H1 (cell line): ENCODE measurements around the gene RILPL2. TPM values are rescaled to one million over a fixed set of nuclear protein-coding genes. Genes with fewer than 3 reads are reported as not detected.

ENCODE experiments used
- CTCF ChIA-PET: fragments of 300-600 bp; sonication (Branson Sonifier 250); formaldehyde crosslinking; loops from one replicate; lab custom pipeline; 2021; ENCODE audit not compliant: partially characterized antibody; lab: Charles Lee
- POLR2A ChIA-PET: fragments of 300-600 bp; sonication (Branson Sonifier 250); formaldehyde crosslinking; loops from one replicate; lab custom pipeline; 2021; ENCODE audit warnings: inconsistent platforms; ENCODE audit not compliant: partially characterized antibody; lab: Charles Lee
- DNase-seq, 2 experiments: peaks; one replicate each; pipeline versions ENCODE4 v3.0.0 to v3.0.0-alpha.2; 2010 to 2022; ENCODE audit warnings: low spot score in 2 of 2, low read depth in 1 of 2, mixed read lengths in 1 of 2
- FAIRE-seq: peaks from 2 replicates; lab custom pipeline; 2011; peaks lifted over from hg19 to GRCh38; lab: Jason Lieb, UNC
- H2AFZ ChIP-seq: 2 replicates; pipeline ENCODE4 v1.8.1; 2012; ENCODE audit warnings: low read length, inconsistent platforms
- H2AK5ac ChIP-seq: 2 replicates; pipeline ENCODE4 v1.6.1; 2013; ENCODE audit warnings: low read depth, low read length
- H2BK120ac ChIP-seq: replicated peaks from 2 replicates; pipeline ENCODE3; 2013; ENCODE audit warnings: low read depth, low read length, inconsistent platforms
- H2BK12ac ChIP-seq: 2 replicates; pipeline ENCODE4 v1.6.1; 2013; ENCODE audit warnings: low read depth, low read length
- H2BK15ac ChIP-seq: 2 replicates; pipeline ENCODE4 v1.6.1; 2013; ENCODE audit warnings: low read length
- H2BK20ac ChIP-seq: 2 replicates; pipeline ENCODE4 v1.6.1; 2013; ENCODE audit warnings: low read length
- H2BK5ac ChIP-seq: 2 replicates; pipeline ENCODE4 v1.6.1; 2013; ENCODE audit warnings: low read depth, low read length
- H3K14ac ChIP-seq: 2 replicates; pipeline ENCODE4 v1.6.1; 2013; ENCODE audit warnings: inconsistent platforms; ENCODE audit not compliant: insufficient read length
- H3K18ac ChIP-seq: 2 replicates; pipeline ENCODE4 v1.6.1; 2013; ENCODE audit warnings: low read length; ENCODE audit errors: extremely low read depth
- H3K23ac ChIP-seq: 2 replicates; pipeline ENCODE4 v1.6.1; 2013; ENCODE audit warnings: inconsistent platforms; ENCODE audit not compliant: insufficient read length
- H3K23me2 ChIP-seq: 2 replicates; pipeline ENCODE4 v1.6.1; 2013; ENCODE audit warnings: low read depth, low read length
- H3K27ac ChIP-seq: 2 replicates; pipeline ENCODE4 v1.6.1; 2011; ENCODE audit warnings: low read depth, low read length, inconsistent platforms
- H3K27me3 ChIP-seq, 4 experiments: replicated peaks in 1 of 4; 1 replicate in 1 of 4; 2 replicates in 3 of 4; pipeline versions ENCODE4 v1.6.1 to v1.8.1; 2011 to 2013; ENCODE audit warnings: low read length in 3 of 4, mild to moderate bottlenecking in 3 of 4, inconsistent platforms in 2 of 4, mixed read lengths in 2 of 4, moderate library complexity in 1 of 4; ENCODE audit not compliant: control insufficient read depth in 3 of 4, insufficient read depth in 3 of 4; ENCODE audit errors: extremely low read depth in 1 of 4
- H3K36me3 ChIP-seq, 4 experiments: 2 replicates each; pipeline versions ENCODE4 v1.6.1 to v1.8.1; 2011 to 2013; ENCODE audit warnings: mild to moderate bottlenecking in 4 of 4, low read length in 3 of 4, moderate library complexity in 2 of 4, control low read depth in 1 of 4, inconsistent platforms in 1 of 4; ENCODE audit not compliant: insufficient read depth in 4 of 4, control insufficient read depth in 2 of 4
- H3K4ac ChIP-seq: replicated peaks from 2 replicates; pipeline ENCODE3; 2013; ENCODE audit warnings: low read length, low read depth, mixed read lengths, inconsistent platforms; ENCODE audit not compliant: insufficient read length
- H3K4me1 ChIP-seq, 4 experiments: replicated peaks in 1 of 4; 1 replicate in 1 of 4; 2 replicates in 3 of 4; pipeline versions ENCODE4 v1.6.1 to v1.8.1; 2011 to 2013; ENCODE audit warnings: low read length in 3 of 4, inconsistent platforms in 2 of 4, mixed read lengths in 1 of 4; ENCODE audit not compliant: insufficient read depth in 4 of 4, control insufficient read depth in 3 of 4
- H3K4me2 ChIP-seq, 2 experiments: 2 replicates each; pipeline versions ENCODE4 v1.6.1 to v1.8.1; 2011 to 2013; ENCODE audit warnings: low read depth in 2 of 2, low read length in 2 of 2, control low read depth in 1 of 2, inconsistent platforms in 1 of 2, mild to moderate bottlenecking in 1 of 2; ENCODE audit not compliant: insufficient read depth in 1 of 2
- H3K4me3 ChIP-seq, 4 experiments: fragments of 200-600, 300-600 bp in 1 of 4; sonication (generic), shearing (Covaris generic), sonication (Bioruptor Twin) in 1 of 4; 2 replicates each; pipeline versions ENCODE4 v1.5.1 to v1.8.1; 2011 to 2016; ENCODE audit warnings: low read length in 4 of 4, low read depth in 3 of 4, control low read depth in 2 of 4, inconsistent platforms in 2 of 4, mild to moderate bottlenecking in 2 of 4, mixed read lengths in 1 of 4, moderate library complexity in 1 of 4; ENCODE audit not compliant: insufficient read depth in 2 of 4; ENCODE audit errors: extremely low read depth in 1 of 4
- H3K56ac ChIP-seq: replicated peaks from 2 replicates; pipeline ENCODE3; 2013; ENCODE audit warnings: low read depth, mild to moderate bottlenecking, mixed read lengths, low read length, inconsistent platforms; ENCODE audit not compliant: insufficient read length
- H3K79me1 ChIP-seq: 2 replicates; pipeline ENCODE4 v1.6.1; 2013; ENCODE audit warnings: low read depth, low read length, control low read depth
- H3K79me2 ChIP-seq, 2 experiments: 2 replicates each; pipeline versions ENCODE4 v1.6.1 to v1.8.1; 2012 to 2013; ENCODE audit warnings: low read length in 2 of 2, mild to moderate bottlenecking in 2 of 2, inconsistent platforms in 1 of 2; ENCODE audit not compliant: insufficient read depth in 2 of 2, control insufficient read depth in 1 of 2
- H3K9ac ChIP-seq, 4 experiments: replicated peaks in 1 of 4; 1 replicate in 1 of 4; 2 replicates in 3 of 4; pipeline versions ENCODE4 v1.6.1 to v1.8.1; 2011 to 2013; ENCODE audit warnings: low read depth in 3 of 4, low read length in 3 of 4, control low read depth in 2 of 4, mild to moderate bottlenecking in 2 of 4, moderate library complexity in 2 of 4, inconsistent platforms in 1 of 4; ENCODE audit errors: extremely low read depth in 1 of 4
- H3K9me3 ChIP-seq, 2 experiments: 2 replicates each; pipeline versions ENCODE4 v1.6.1 to v1.8.1; 2012 to 2013; ENCODE audit warnings: mild to moderate bottlenecking in 2 of 2, moderate library complexity in 2 of 2, control low read depth in 1 of 2, inconsistent platforms in 1 of 2, low read depth in 1 of 2, low read length in 1 of 2, mixed read lengths in 1 of 2; ENCODE audit not compliant: insufficient read depth in 2 of 2
- H4K20me1 ChIP-seq, 2 experiments: replicated peaks in 1 of 2; 2 replicates each; pipeline versions ENCODE3 to v1.8.1; 2011 to 2013; ENCODE audit warnings: inconsistent platforms in 2 of 2, low read length in 2 of 2, mild to moderate bottlenecking in 1 of 2; ENCODE audit not compliant: insufficient read depth in 2 of 2, control insufficient read depth in 1 of 2
- H4K5ac ChIP-seq: 2 replicates; pipeline ENCODE4 v1.6.1; 2013; ENCODE audit warnings: low read length, low read depth, mixed read lengths, inconsistent platforms; ENCODE audit not compliant: insufficient read length
- H4K8ac ChIP-seq: 2 replicates; pipeline ENCODE4 v1.8.0; 2013; ENCODE audit warnings: mild to moderate bottlenecking, moderate library complexity, low read length, inconsistent platforms; ENCODE audit not compliant: insufficient read depth; ENCODE audit errors: extremely low read depth
- H4K91ac ChIP-seq: replicated peaks from 2 replicates; pipeline ENCODE3; 2013; ENCODE audit warnings: low read length, mixed read lengths, inconsistent platforms; ENCODE audit not compliant: insufficient read length
- CHD2 ChIP-seq: IDR thresholded peaks from 2 replicates; pipeline ENCODE4 v1.6.1; 2012; ENCODE audit warnings: low read length, improper control_type of control experiment
- KDM4A ChIP-seq: IDR thresholded peaks from one replicate; pipeline ENCODE4 v1.7.1; 2012; ENCODE audit warnings: low read depth, mild to moderate bottlenecking, moderate library complexity, low read length, inconsistent platforms; ENCODE audit not compliant: severe bottlenecking
- NANOG ChIP-seq: IDR thresholded peaks from 2 replicates; pipeline ENCODE4 v1.6.1; 2011; ENCODE audit warnings: low read length, low read depth, mild to moderate bottlenecking, inconsistent platforms; ENCODE audit not compliant: insufficient read depth, poor library complexity, severe bottlenecking
- RNF2 ChIP-seq: fragments of 200-900, 300-1000 bp; sonication (generic); IDR thresholded peaks from 2 replicates; pipeline ENCODE4 v1.7.1; 2016; ENCODE audit warnings: borderline replicate concordance, low read depth, mild to moderate bottlenecking, antibody characterized with exemption, low read length; ENCODE audit not compliant: poor library complexity, severe bottlenecking; ENCODE audit errors: missing control alignments
- SP2 ChIP-seq: IDR thresholded peaks from 2 replicates; pipeline ENCODE4 v1.6.1; 2012; ENCODE audit warnings: mild to moderate bottlenecking, low read length, inconsistent platforms
- TAF7 ChIP-seq: optimal IDR thresholded peaks from 2 replicates; pipeline ENCODE3; 2011; ENCODE audit warnings: low read depth, mild to moderate bottlenecking, inconsistent platforms, low read length, moderate library complexity, borderline replicate concordance
- WGBS, 2 experiments: shearing (Covaris generic) in 1 of 2; methylation state at CpG; one replicate each; pipeline versions ENCODE4 v1.1.6 to v1.1.7; 2013 to 2015; ENCODE audit warnings: low lambda C conversion rate in 2 of 2, mixed read lengths in 2 of 2, inconsistent platforms in 1 of 2, low coverage in 1 of 2, missing lambda C conversion rate in 1 of 2; ENCODE audit not compliant: insufficient replicate concordance in 2 of 2, insufficient coverage in 1 of 2, insufficient read length in 1 of 2; ENCODE audit errors: extremely low coverage in 1 of 2, missing lambda C conversion rate in 1 of 2; 5-methylcytosine and 5-hydroxymethylcytosine counted together
- polyA plus RNA-seq, 7 experiments: library from polyadenylated mRNA; depleted of rRNA in 3 of 7; stranded (reverse) in 5 of 7; unstranded in 2 of 7; fragments of >200 nt in 5 of 7; fragments of 200-250 nt in 2 of 7; gene quantifications; 1 replicate in 5 of 7; 2 replicates in 1 of 7; 4 replicates in 1 of 7; pipeline versions ENCODE4 v1.2.1 to v1.2.3, GENCODE V29; 2011 to 2013; ENCODE audit warnings: missing spikeins in 2 of 7, mixed read lengths in 2 of 7
- total RNA-seq: library from RNA; stranded (reverse); fragmentation: NEBNext Ultra II Directional; extraction: Animal tissue kit (Norgen Biotek cat#: 25700); gene quantifications from 2 replicates; pipeline ENCODE4 v1.2.1, GENCODE V29; 2021
- TF ChIP-seq, protein P1 (sequence below), 3 experiments: IDR thresholded peaks; 1 replicate in 2 of 3; 2 replicates in 1 of 3; pipeline versions ENCODE4 v1.5.1 to v1.6.1; 2011; ENCODE audit warnings: low read length in 3 of 3, mild to moderate bottlenecking in 3 of 3, inconsistent platforms in 2 of 3, low read depth in 1 of 3, moderate library complexity in 1 of 3; ENCODE audit not compliant: insufficient read depth in 1 of 3; ENCODE audit errors: control extremely low read depth in 1 of 3

The RILPL2 gene
- total and polyA plus RNA-seq, 2 of the 8 experiments (the other 6 are each of a cell fraction or from before 2014, with no cell fraction given), result 0.77 to 1.4 TPM

DNA sequence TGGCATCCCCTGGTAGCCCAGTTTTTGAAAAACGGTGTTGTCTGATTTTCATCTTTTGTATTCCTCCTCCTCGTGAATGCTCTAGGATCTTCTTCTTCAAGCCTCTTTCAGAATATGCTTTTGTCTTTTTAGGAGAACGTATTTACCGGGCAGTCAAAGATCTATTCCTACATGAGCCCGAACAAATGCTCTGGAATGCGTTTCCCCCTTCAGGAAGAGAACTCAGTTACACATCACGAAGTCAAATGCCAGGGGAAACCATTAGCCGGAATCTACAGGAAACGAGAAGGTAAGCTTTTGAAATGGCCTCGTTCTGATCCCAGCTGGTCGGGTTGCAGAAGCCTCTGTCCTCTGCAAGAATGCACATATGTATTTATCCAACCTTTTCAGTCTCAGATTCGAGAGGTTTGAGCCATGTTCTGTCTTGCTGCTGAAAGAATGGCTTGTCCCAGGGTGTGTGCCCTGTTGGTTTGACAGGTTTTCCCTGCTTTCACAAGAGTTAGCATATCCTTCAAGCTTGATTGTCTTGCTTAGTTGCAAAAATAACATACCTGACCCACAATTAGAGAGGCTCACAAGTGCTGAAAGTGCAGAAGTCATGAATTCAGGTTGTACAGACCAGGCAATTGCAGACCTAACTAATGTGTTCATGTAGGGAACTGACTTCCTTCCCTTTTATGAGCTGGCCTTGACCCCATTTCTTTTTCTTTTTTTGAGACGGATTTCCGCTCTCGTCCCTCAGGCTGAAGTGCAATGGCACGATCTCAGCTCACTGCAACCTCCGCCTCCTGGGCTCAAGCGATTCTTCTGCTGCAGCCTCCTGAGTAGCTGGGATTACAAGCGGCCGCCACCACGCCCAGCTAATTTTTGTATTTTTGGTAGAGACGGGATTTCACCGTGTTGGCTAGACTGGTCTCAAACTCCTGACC, 45.7 kb downstream of the RILPL2 start:
- no peak overlapping the region for H2AK5ac ChIP-seq
- H3K9ac ChIP-seq, result no peak overlapping the region
- TF ChIP-seq, protein P1, sequence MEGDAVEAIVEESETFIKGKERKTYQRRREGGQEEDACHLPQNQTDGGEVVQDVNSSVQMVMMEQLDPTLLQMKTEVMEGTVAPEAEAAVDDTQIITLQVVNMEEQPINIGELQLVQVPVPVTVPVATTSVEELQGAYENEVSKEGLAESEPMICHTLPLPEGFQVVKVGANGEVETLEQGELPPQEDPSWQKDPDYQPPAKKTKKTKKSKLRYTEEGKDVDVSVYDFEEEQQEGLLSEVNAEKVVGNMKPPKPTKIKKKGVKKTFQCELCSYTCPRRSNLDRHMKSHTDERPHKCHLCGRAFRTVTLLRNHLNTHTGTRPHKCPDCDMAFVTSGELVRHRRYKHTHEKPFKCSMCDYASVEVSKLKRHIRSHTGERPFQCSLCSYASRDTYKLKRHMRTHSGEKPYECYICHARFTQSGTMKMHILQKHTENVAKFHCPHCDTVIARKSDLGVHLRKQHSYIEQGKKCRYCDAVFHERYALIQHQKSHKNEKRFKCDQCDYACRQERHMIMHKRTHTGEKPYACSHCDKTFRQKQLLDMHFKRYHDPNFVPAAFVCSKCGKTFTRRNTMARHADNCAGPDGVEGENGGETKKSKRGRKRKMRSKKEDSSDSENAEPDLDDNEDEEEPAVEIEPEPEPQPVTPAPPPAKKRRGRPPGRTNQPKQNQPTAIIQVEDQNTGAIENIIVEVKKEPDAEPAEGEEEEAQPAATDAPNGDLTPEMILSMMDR (IDR thresholded peaks at IDR 0.05; ENCODE audit: control extremely low read depth in 1 of 3, insufficient read depth in 1 of 3, low read depth in 1 of 3, low read length in 3 of 3), result no peak
- TF ChIP-seq KDM4A (no peak), RNF2 (no peak), CHD2 (no peak), SP2 (no peak), NANOG (no peak), TAF7 (no peak)

More for the DNA sequence above, 45.7 kb downstream of the RILPL2 start:
- H3K18ac ChIP-seq, result no peak overlapping the region
- H3K4me2 ChIP-seq, result peak overlapping the region in 1 of 2 experiments; percentile 56; a peak in 2 of 4 replicates
- no peak overlapping the region for H3K4ac ChIP-seq
- H4K8ac ChIP-seq, result no peak overlapping the region
- FAIRE-seq (no peak), DNase-seq (no peak)
- no peaks in the 10 kb centered on the region for H3K79me1 ChIP-seq
- no peak overlapping the region for H3K23ac ChIP-seq
- no peak overlapping the region for H3K27ac ChIP-seq
- no peak overlapping the region for H4K5ac ChIP-seq
- H3K14ac ChIP-seq, result no peak overlapping the region
- H3K9me3 ChIP-seq, result no peaks in the 10 kb centered on the region
- WGBS, 2 experiments, result 86% methylated on average over 23 of the region's 23 CpGs; no CpG with 5 or more reads in 1 of the 2 experiments
- no peak overlapping the region for H2AFZ ChIP-seq
- no peak overlapping the region for H2BK20ac ChIP-seq
- no peak overlapping the region for H3K56ac ChIP-seq
- CTCF ChIA-PET, result interaction anchor here (0.6 to 1.7 kb wide), 4 partner anchors 16 to 153 kb away, joined by 3 to 6 read pairs (median 3); partner anchors contain the start of gene SBNO1
- H3K36me3 ChIP-seq, result peaks cover 0 to 12% (median 4%) of the 10 kb centered on the region in 4 experiments; a peak in 5 of 8 replicates
- H4K20me1 ChIP-seq, result peaks cover 15 to 23% of the 10 kb centered on the region in 2 experiments
- H3K27me3 ChIP-seq, result peaks cover 1 to 33% (median 28%) of the 10 kb centered on the region in 4 experiments
- H2BK12ac ChIP-seq, result no peak overlapping the region
- no peaks in the 10 kb centered on the region; a peak in 1 of 4 replicates for H3K79me2 ChIP-seq
- peaks cover 9% of the 10 kb centered on the region; the same call in 1 of the 2 replicates for H3K23me2 ChIP-seq
- POLR2A ChIA-PET, result interaction anchor here (1.1 to 2.4 kb wide), 6 partner anchors 8 to 322 kb away, joined by 3 to 5 read pairs (median 5); partner anchors contain the start of gene ATP6V0A2
- peaks cover 0 to 8% (median 4%) of the 10 kb centered on the region in 4 experiments; a peak in 3 of 7 replicates for H3K4me1 ChIP-seq
- H3K4me3 ChIP-seq, result peak overlapping the region in 1 of 4 experiments; percentile 73; a peak in 1 of 8 replicates
- H4K91ac ChIP-seq, result no peak overlapping the region
- no peak overlapping the region for H2BK120ac ChIP-seq
- no peak overlapping the region for H2BK5ac ChIP-seq
- no peak overlapping the region for H2BK15ac ChIP-seq
